WTC11 (cell line): ENCODE results near the gene ACVR1B. TPM values are rescaled to one million over a fixed set of nuclear protein-coding genes. Genes with fewer than 3 reads are reported as not detected.

ENCODE experiments used
- ATAC-seq: fragments of 200-7000 bp; cut with Tn5 transposase; 2 replicates; pipeline ENCODE4 v1.10.0; 2021; ENCODE audit warnings: mild to moderate bottlenecking, moderate library complexity
- CTCF ChIA-PET: fragments of 300-600 bp; sonication (Branson Sonifier 250); formaldehyde crosslinking; loops from one replicate; lab custom pipeline; 2021; ENCODE audit warnings: antibody characterized with exemption; lab: Charles Lee
- POLR2A ChIA-PET: fragments of 350-600 bp; sonication (Branson Sonifier 250); formaldehyde crosslinking; loops from one replicate; lab custom pipeline; 2021; ENCODE audit warnings: antibody characterized with exemption; lab: Charles Lee
- DNase-seq: peaks from one replicate; pipeline ENCODE4 v3.0.0; 2021; ENCODE audit warnings: low spot score
- H3K27ac Mint-ChIP-seq: 2 replicates; pipeline ENCODE4 v1.8.0; 2021; ENCODE audit warnings: mixed read lengths
- H3K27me3 Mint-ChIP-seq: 2 replicates; pipeline ENCODE4 v1.8.0; 2021; ENCODE audit warnings: low read depth, mild to moderate bottlenecking, moderate library complexity, mixed read lengths
- H3K36me3 Mint-ChIP-seq: 2 replicates; pipeline ENCODE4 v1.8.0; 2021; ENCODE audit warnings: mixed read lengths
- H3K4me1 Mint-ChIP-seq: 2 replicates; pipeline ENCODE4 v1.8.0; 2022; ENCODE audit warnings: mixed read lengths
- H3K4me3 Mint-ChIP-seq: 2 replicates; pipeline ENCODE4 v1.8.0; 2021; ENCODE audit warnings: mild to moderate bottlenecking, moderate library complexity, mixed read lengths
- H3K9me3 Mint-ChIP-seq: 2 replicates; pipeline ENCODE4 v1.8.0; 2021; ENCODE audit warnings: mixed read lengths
- ATF1 ChIP-seq: sonication (generic); formaldehyde crosslinking; IDR thresholded peaks from 2 replicates; pipeline ENCODE4 v1.8.1; 2023; ENCODE audit warnings: mild to moderate bottlenecking, moderate library complexity, missing genetic modification reagents
- EMX1 ChIP-seq: fragments of 250-450 bp; sonication (Bioruptor Pico); IDR thresholded peaks from 2 replicates; pipeline ENCODE4 v1.8.0; 2021; ENCODE audit warnings: mild to moderate bottlenecking
- ESRRA ChIP-seq: sonication (generic); formaldehyde crosslinking; IDR thresholded peaks from 2 replicates; pipeline ENCODE4 v1.8.1; 2022; ENCODE audit warnings: mild to moderate bottlenecking, missing genetic modification reagents, borderline replicate concordance
- FOXJ3 ChIP-seq: sonication (generic); formaldehyde crosslinking; IDR thresholded peaks from 2 replicates; pipeline ENCODE4 v1.9.0; 2021; ENCODE audit warnings: missing genetic modification reagents, mild to moderate bottlenecking, borderline replicate concordance
- FOXP1 ChIP-seq: sonication (generic); formaldehyde crosslinking; IDR thresholded peaks from 2 replicates; pipeline ENCODE4 v1.8.0; 2022; ENCODE audit warnings: missing genetic modification reagents, mild to moderate bottlenecking, moderate library complexity, borderline replicate concordance
- HMGA2 ChIP-seq: fragments of 250-450 bp; sonication (Bioruptor Pico); IDR thresholded peaks from 2 replicates; pipeline ENCODE4 v1.4.0; 2021; ENCODE audit warnings: mild to moderate bottlenecking, moderate library complexity
- SMAD4 ChIP-seq: sonication (generic); formaldehyde crosslinking; IDR thresholded peaks from 2 replicates; pipeline ENCODE4 v1.8.0; 2022; ENCODE audit warnings: mild to moderate bottlenecking, missing genetic modification reagents
- SP1 ChIP-seq: sonication (generic); formaldehyde crosslinking; conservative IDR thresholded peaks from 2 replicates; pipeline ENCODE4 v1.8.1; 2022; ENCODE audit warnings: missing genetic modification reagents
- ZNF121 ChIP-seq: sonication (generic); formaldehyde crosslinking; IDR thresholded peaks from 2 replicates; pipeline ENCODE4 v1.8.0; 2023; ENCODE audit warnings: missing genetic modification reagents
- ZNF416 ChIP-seq: fragments of 250-450 bp; sonication (Bioruptor Pico); IDR thresholded peaks from 2 replicates; pipeline ENCODE4 v1.9.0; 2021; ENCODE audit warnings: mild to moderate bottlenecking, inconsistent platforms
- ZNF671 ChIP-seq: fragments of 250-450 bp; sonication (Bioruptor Pico); IDR thresholded peaks from 2 replicates; pipeline ENCODE4 v1.8.0; 2021; ENCODE audit warnings: mild to moderate bottlenecking
- total RNA-seq: library from RNA; stranded (reverse); gene quantifications from 3 replicates; pipeline ENCODE4 v1.2.3, GENCODE V29; 2021
- TF ChIP-seq, protein P1 (sequence below): fragments of 200-600 bp; IDR thresholded peaks from 2 replicates; pipeline ENCODE4 v1.8.0; 2022; ENCODE audit warnings: antibody characterized with exemption
- TF ChIP-seq, protein P2 (sequence below): sonication (generic); formaldehyde crosslinking; IDR thresholded peaks from 2 replicates; pipeline ENCODE4 v1.8.1; 2022; ENCODE audit warnings: mild to moderate bottlenecking, moderate library complexity, missing genetic modification reagents
- TF ChIP-seq, protein P3 (sequence below): fragments of 250-450 bp; sonication (Bioruptor Pico); IDR thresholded peaks from 2 replicates; pipeline ENCODE4 v1.9.0; 2021; ENCODE audit warnings: mild to moderate bottlenecking, borderline replicate concordance
- TF ChIP-seq, protein P4 (sequence below): sonication (generic); formaldehyde crosslinking; IDR thresholded peaks from 2 replicates; pipeline ENCODE4 v1.8.1; 2023; ENCODE audit warnings: mild to moderate bottlenecking, moderate library complexity, missing genetic modification reagents
- TF ChIP-seq, protein P5 (sequence below): sonication (generic); formaldehyde crosslinking; IDR thresholded peaks from 2 replicates; pipeline ENCODE4 v1.8.0; 2022; ENCODE audit warnings: mild to moderate bottlenecking, missing genetic modification reagents
- TF ChIP-seq, protein P6 (sequence below): sonication (generic); formaldehyde crosslinking; conservative IDR thresholded peaks from 2 replicates; pipeline ENCODE4 v1.8.1; 2022; ENCODE audit warnings: mild to moderate bottlenecking, missing genetic modification reagents

ACVR1B gene
- total RNA-seq, 1 experiment from 2014 or later = 24.1 TPM

DNA sequence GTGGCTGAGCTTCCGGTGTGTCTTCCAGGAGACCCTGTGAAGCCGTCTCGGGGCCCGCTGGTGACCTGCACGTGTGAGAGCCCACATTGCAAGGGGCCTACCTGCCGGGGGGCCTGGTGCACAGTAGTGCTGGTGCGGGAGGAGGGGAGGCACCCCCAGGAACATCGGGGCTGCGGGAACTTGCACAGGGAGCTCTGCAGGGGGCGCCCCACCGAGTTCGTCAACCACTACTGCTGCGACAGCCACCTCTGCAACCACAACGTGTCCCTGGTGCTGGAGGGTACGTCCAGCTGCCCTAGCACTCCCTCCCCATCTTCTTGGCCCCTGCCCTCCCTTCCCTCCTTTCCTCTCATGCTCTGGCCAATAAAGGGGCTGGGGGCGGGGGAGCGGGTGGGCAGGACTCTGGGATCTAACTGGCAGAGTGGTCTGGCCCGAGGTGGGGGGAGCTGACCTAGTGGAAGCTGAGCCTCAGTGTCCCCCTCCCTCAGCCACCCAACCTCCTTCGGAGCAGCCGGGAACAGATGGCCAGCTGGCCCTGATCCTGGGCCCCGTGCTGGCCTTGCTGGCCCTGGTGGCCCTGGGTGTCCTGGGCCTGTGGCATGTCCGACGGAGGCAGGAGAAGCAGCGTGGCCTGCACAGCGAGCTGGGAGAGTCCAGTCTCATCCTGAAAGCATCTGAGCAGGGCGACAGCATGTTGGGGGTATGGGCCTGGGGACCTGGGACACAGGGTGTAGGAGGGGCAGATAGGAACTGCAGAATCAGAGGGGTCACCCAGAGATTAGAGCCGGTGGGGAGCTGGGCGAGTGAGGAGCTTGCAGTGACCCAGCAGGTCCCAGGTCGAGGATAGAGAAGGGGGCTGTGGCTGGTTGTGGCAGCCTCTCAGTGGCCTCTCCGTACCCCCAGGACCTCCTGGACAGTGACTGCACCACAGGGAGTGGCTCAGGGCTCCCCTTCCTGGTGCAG, 38.1 kb upstream of the ACVR1B start:
- TF ChIP-seq, protein P1, sequence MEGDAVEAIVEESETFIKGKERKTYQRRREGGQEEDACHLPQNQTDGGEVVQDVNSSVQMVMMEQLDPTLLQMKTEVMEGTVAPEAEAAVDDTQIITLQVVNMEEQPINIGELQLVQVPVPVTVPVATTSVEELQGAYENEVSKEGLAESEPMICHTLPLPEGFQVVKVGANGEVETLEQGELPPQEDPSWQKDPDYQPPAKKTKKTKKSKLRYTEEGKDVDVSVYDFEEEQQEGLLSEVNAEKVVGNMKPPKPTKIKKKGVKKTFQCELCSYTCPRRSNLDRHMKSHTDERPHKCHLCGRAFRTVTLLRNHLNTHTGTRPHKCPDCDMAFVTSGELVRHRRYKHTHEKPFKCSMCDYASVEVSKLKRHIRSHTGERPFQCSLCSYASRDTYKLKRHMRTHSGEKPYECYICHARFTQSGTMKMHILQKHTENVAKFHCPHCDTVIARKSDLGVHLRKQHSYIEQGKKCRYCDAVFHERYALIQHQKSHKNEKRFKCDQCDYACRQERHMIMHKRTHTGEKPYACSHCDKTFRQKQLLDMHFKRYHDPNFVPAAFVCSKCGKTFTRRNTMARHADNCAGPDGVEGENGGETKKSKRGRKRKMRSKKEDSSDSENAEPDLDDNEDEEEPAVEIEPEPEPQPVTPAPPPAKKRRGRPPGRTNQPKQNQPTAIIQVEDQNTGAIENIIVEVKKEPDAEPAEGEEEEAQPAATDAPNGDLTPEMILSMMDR = peak; percentile 48; the same call in 1 of the 2 replicates
- TF ChIP-seq ZNF671 = no peak
- TF ChIP-seq, all 79 proteins: peak for 1
- DNase-seq (peak; percentile 71), ATAC-seq (peak; percentile 62)
- Mint-ChIP-seq H3K27me3 (peaks cover 27% of the 10 kb centered on the region), H3K4me1 (peaks cover 18% of the 10 kb centered on the region), H3K4me3 (no peak overlapping the region), H3K27ac (no peak overlapping the region), H3K9me3 (no peaks in the 10 kb centered on the region), H3K36me3 (no peaks in the 10 kb centered on the region)
- ChIA-PET POLR2A (interaction anchor here (1.0 kb wide), 1 partner anchor 19 kb away, joined by 3 read pairs; no protein-coding TSS in a partner anchor), CTCF (interaction anchor here (0.6 to 5.5 kb wide), 51 partner anchors 9 to 523 kb away, joined by 3 to 143 read pairs (median 4); partner anchors contain the start of genes ACVR1B, ANKRD33, ATG101 and SMIM41)

DNA sequence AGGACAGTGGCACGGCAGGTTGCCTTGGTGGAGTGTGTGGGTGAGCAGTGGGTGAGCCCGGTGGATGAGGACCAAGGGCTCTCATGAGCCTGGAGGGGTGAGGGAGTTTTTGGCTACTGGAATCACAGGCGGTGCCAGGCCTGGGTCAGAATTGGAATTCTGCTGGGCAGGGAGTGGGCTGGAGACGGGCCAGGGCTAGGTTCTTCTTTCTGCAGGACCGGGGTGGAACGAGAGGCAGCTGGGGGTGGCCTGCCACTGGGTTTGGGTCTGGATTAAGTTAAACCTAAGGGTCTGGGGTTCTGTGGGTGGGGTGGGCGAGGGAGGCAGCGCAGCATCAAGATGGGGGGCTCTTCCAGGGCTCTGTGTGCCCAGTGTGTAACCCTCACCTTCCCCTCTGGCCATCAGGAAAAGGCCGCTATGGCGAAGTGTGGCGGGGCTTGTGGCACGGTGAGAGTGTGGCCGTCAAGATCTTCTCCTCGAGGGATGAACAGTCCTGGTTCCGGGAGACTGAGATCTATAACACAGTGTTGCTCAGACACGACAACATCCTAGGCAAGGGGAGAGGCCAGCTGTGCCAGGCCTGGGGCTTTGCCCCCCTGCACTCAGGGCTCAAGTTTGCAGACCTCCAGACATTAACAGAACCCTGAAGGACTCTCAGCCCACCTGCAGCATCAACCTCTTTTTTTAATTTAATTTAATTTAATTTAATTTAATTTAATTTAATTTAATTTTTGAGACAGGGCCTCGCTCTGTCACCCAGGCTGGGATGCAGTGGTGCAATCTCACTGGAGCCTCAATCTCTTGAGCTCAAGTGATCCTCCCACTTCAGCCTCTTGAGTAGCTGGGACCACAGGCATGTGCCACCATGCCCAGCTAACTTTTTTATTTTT, 37.2 kb upstream of the ACVR1B start:
- ChIA-PET POLR2A (no interaction called here), CTCF (interaction anchor here (0.7 to 5.5 kb wide), 30 partner anchors 8 to 118 kb away, joined by 3 to 143 read pairs (median 8); partner anchors contain the start of genes ACVR1B and ANKRD33)
- ATAC-seq (no peak), DNase-seq (no peak)
- no peaks in the 10 kb centered on the region for H3K36me3 Mint-ChIP-seq
- H3K9me3 Mint-ChIP-seq = no peaks in the 10 kb centered on the region
- TF ChIP-seq, protein P2, sequence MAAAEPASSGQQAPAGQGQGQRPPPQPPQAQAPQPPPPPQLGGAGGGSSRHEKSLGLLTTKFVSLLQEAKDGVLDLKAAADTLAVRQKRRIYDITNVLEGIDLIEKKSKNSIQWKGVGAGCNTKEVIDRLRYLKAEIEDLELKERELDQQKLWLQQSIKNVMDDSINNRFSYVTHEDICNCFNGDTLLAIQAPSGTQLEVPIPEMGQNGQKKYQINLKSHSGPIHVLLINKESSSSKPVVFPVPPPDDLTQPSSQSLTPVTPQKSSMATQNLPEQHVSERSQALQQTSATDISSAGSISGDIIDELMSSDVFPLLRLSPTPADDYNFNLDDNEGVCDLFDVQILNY (CRISPR knock-in tag) = no peak
- TF ChIP-seq ATF1 (CRISPR knock-in tag) (no peak), ZNF416 (CRISPR knock-in tag) (no peak), FOXJ3 (no peak), HMGA2 (CRISPR knock-in tag) (peak; percentile 82)
- TF ChIP-seq, protein P3, sequence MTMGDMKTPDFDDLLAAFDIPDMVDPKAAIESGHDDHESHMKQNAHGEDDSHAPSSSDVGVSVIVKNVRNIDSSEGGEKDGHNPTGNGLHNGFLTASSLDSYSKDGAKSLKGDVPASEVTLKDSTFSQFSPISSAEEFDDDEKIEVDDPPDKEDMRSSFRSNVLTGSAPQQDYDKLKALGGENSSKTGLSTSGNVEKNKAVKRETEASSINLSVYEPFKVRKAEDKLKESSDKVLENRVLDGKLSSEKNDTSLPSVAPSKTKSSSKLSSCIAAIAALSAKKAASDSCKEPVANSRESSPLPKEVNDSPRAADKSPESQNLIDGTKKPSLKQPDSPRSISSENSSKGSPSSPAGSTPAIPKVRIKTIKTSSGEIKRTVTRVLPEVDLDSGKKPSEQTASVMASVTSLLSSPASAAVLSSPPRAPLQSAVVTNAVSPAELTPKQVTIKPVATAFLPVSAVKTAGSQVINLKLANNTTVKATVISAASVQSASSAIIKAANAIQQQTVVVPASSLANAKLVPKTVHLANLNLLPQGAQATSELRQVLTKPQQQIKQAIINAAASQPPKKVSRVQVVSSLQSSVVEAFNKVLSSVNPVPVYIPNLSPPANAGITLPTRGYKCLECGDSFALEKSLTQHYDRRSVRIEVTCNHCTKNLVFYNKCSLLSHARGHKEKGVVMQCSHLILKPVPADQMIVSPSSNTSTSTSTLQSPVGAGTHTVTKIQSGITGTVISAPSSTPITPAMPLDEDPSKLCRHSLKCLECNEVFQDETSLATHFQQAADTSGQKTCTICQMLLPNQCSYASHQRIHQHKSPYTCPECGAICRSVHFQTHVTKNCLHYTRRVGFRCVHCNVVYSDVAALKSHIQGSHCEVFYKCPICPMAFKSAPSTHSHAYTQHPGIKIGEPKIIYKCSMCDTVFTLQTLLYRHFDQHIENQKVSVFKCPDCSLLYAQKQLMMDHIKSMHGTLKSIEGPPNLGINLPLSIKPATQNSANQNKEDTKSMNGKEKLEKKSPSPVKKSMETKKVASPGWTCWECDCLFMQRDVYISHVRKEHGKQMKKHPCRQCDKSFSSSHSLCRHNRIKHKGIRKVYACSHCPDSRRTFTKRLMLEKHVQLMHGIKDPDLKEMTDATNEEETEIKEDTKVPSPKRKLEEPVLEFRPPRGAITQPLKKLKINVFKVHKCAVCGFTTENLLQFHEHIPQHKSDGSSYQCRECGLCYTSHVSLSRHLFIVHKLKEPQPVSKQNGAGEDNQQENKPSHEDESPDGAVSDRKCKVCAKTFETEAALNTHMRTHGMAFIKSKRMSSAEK (CRISPR knock-in tag) = no peak
- peaks cover 18% of the 10 kb centered on the region for H3K27me3 Mint-ChIP-seq
- H3K4me3 Mint-ChIP-seq = no peak overlapping the region
- no peak overlapping the region for H3K27ac Mint-ChIP-seq
- H3K4me1 Mint-ChIP-seq = peaks cover 18% of the 10 kb centered on the region

DNA sequence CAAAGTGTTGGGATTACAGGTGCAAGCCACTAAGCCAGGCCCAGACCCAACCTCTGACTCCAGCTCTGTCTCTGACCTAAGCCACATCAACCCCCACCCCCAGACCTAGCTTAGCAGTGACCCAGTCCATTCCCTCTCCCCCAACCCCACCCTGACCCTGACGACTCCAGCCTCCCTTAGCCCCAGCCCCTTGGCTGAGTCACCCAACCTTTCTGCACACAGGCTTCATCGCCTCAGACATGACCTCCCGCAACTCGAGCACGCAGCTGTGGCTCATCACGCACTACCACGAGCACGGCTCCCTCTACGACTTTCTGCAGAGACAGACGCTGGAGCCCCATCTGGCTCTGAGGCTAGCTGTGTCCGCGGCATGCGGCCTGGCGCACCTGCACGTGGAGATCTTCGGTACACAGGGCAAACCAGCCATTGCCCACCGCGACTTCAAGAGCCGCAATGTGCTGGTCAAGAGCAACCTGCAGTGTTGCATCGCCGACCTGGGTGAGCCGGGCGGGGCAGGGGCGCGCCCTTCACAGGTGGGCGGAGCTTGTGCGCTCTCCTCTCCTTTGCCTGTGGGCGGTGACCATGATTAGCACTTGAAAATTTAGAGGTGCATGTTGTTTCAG, 36.4 kb upstream of the ACVR1B start:
- H3K4me3 Mint-ChIP-seq = no peak overlapping the region
- peaks cover 9% of the 10 kb centered on the region for H3K27me3 Mint-ChIP-seq
- POLR2A ChIA-PET = no interaction called here
- H3K4me1 Mint-ChIP-seq = peaks cover 18% of the 10 kb centered on the region
- H3K36me3 Mint-ChIP-seq = no peaks in the 10 kb centered on the region
- CTCF ChIA-PET = interaction anchor here (0.6 to 5.5 kb wide), 14 partner anchors 8 to 136 kb away, joined by 3 to 143 read pairs (median 4); partner anchors contain the start of gene NR4A1
- TF ChIP-seq FOXP1 (CRISPR knock-in tag) = peak; percentile 52; the same call in 1 of the 2 replicates
- TF ChIP-seq EMX1 (CRISPR knock-in tag) = no peak
- TF ChIP-seq, protein P4, sequence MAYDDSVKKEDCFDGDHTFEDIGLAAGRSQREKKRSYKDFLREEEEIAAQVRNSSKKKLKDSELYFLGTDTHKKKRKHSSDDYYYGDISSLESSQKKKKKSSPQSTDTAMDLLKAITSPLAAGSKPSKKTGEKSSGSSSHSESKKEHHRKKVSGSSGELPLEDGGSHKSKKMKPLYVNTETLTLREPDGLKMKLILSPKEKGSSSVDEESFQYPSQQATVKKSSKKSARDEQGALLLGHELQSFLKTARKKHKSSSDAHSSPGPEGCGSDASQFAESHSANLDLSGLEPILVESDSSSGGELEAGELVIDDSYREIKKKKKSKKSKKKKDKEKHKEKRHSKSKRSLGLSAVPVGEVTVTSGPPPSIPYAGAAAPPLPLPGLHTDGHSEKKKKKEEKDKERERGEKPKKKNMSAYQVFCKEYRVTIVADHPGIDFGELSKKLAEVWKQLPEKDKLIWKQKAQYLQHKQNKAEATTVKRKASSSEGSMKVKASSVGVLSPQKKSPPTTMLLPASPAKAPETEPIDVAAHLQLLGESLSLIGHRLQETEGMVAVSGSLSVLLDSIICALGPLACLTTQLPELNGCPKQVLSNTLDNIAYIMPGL (CRISPR knock-in tag) = no peak
- 0 out of 2 replicates have a peak, but pooled peaks have one; percentile 40 for TF ChIP-seq ZNF121
- TF ChIP-seq SP1 (CRISPR knock-in tag) = no peak
- TF ChIP-seq, protein P5, sequence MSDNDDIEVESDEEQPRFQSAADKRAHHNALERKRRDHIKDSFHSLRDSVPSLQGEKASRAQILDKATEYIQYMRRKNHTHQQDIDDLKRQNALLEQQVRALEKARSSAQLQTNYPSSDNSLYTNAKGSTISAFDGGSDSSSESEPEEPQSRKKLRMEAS (CRISPR knock-in tag) = peak; percentile 80
- TF ChIP-seq ESRRA (CRISPR knock-in tag) = no peak
- TF ChIP-seq, protein P6, sequence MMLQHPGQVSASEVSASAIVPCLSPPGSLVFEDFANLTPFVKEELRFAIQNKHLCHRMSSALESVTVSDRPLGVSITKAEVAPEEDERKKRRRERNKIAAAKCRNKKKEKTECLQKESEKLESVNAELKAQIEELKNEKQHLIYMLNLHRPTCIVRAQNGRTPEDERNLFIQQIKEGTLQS (CRISPR knock-in tag) = no peak
- no peak for TF ChIP-seq SMAD4
- ATAC-seq (peak; percentile 72), DNase-seq (peak; percentile 55)
- no peaks in the 10 kb centered on the region for H3K9me3 Mint-ChIP-seq
- peak overlapping the region; percentile 42; the same call in 1 of the 2 replicates for H3K27ac Mint-ChIP-seq
